Measurements from ENCODE around the gene DHRS3.
"Not testable (repeated sequence)": the region's sequence is repeated elsewhere in the genome, so short reads cannot be mapped to it uniquely, and the experiment has no call there.

DHRS3 gene, protein sequence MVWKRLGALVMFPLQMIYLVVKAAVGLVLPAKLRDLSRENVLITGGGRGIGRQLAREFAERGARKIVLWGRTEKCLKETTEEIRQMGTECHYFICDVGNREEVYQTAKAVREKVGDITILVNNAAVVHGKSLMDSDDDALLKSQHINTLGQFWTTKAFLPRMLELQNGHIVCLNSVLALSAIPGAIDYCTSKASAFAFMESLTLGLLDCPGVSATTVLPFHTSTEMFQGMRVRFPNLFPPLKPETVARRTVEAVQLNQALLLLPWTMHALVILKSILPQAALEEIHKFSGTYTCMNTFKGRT

DNA sequence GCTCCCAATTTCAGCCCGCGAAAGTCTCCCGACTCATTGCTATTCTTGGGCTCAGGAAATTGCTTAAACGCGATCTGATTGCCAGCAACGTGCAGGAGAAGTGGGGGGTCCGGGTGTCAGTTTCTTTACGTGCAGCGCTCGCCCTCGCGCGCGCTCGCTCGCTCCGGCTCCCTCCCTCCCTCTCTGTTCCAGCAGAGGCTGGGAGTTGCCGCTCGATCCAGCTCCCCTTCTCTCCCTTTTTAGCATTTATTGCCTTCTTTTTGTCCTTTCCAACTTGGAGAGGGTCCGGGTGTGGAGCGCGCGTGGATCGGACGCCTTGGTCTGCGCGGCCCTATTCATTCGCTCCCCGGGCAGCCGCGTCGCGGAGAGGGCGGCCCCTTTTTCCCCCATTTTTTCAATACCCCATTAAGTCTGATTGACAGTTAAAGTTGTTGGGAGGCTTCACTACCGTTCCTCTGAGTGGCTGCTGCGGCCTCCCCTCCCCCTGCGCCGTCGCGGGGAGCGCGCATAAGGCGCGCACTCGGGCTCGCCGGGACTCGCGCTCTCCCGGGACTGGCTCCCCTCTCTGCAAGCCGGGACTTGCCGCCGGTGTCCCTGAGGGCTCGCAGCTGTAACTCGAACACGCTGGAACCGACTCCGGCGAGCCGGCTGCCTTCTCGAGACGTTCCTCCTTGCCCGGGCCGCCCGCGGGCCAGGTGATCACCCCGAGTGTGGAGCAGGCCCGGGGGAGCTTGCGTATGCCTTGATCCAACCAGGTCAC, at the start of gene DHRS3:
DHRS3 (minus strand) TSS at position 310 of the 760 bp plus-strand sequence. CDS start 862 bp downstream, outside the sequence.
- peak; percentile 73 for DNase-seq

DNA sequence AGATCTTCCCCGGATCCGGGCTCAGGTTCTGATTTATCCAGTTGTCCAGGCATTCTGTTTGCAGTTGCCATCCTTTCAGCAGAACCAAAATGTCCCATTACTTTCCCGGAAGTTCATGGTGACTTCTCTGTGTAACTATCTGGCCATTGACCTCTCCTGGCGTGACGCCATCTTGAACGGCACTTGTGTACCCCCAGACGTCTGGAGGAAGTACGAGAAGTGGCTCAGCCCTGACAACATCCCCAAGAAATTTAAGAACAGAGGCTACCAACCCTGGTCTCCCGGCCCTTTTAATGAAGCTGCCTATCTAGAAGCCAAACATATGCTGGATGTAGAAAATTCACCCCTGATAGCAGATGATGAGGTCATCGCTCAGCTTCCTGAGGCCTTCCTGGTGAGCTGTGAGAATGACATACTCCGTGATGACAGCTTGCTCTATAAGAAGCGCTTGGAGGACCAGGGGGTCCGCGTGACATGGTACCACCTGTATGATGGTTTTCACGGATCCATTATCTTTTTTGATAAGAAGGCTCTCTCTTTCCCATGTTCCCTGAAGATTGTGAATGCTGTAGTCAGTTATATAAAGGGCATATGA, 48.2 kb upstream of the DHRS3 start:
- no peak for DNase-seq

DNA sequence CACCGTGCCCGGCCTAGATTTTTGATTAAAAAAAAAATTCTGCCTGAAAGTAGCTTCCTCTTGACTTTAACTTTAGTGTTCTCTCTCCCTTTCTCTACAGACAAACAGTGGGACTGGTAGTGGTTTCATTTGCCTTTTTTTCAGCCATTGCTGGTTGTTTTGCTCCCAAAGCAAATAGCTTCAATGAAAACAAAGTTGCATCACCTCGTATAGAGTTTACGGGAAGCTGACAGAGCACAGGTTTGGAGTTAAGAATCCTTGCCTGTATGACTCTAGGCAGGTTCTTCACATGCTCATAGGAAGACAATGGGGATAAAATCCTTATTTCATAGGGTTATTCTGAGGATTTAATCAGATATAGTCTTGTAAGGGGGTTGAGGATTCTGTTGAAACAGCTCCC, 47.5 kb upstream of the DHRS3 start:
- no peak for DNase-seq

DNA sequence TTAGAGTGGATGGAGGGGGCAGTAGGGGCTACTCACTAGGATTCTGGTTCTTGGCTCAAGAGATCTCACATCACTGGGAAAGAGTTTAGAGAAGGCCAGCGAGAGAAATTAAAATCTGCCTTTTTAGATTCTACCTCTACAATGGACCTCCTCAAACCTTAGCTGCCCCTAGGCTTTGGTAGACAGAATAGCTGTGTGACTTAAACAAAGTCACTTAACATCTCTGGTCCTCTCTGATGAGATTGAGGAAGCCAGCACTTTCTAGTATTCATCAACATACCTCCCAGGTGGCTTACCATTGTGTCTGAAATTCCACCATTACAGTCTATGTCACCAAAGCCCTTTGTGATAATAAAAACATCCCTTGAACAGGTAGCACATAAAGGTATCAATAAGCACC, 44.5 kb upstream of the DHRS3 start:
- no peak for DNase-seq

DNA sequence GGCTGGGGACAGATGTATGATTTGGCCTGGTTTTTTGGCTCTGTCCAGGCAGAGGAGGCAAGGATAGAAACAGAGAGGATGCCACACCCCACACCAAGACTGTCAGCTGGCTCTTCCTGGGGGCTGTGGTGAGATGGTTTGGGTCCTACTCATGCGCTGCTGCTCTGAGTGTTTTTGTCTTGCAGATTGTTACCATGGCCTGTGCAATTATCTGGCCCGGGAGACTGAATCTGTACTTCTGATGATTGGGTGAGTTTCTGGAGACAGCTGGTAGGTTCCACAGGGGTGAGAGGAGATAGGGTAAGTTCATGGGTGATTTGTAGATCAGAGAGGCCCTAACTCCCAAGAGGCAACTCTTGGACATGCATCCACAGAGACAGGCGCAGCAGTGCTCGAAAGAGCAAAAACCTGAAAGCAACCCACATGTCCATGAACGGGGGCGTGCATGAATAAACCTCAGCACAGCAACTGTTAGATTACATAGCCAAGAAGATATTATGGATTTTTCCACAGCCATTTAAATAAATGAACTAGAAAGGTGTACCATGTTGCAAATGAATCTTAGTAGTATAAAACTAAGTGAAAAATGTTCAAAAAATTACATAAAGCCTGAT, 43.7 kb upstream of the DHRS3 start:
- no peak for DNase-seq

DNA sequence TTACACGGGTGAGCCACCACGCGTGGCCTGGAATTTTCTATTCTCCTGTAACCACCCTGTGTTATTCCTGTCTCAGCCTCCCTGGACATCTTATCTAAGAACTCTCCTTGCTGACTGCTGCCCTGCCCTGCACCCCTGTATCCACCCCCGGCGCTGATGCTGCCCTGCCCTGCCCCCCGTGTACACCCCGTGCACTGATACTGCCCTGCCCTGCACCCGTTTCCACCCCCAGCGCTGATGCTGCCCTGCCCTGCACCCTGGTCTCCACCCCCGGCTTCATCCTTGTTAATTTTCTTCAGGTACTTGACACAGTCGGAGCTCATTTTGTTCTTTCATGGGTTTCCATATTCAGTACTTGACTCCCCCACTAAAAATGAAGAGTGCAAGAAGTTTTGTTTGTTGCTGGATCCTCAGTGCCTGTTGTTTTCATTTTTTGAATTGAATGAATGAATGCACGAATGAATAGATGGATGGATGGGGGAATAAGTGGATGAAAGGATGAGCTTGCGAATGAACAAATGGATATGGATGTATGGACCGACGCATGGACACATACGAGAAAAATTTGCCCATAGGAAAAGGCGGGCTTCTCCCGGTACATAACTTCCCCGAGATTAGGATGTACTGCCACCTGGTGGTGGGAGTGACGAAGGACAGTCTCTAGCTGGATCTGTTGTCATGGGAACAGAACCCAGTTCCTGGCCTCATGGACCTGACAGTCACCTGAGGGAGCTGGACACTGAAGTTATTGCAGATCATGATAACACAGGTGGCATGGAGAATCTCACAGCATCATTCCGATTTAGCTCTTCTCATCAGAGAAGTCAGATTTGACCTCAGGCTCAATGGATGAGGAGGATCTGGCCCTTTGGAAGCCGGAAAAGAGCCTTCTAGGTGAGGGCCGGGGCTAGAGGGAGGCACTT, 40.8 kb upstream of the DHRS3 start:
- DNase-seq = peak; percentile 83

DNA sequence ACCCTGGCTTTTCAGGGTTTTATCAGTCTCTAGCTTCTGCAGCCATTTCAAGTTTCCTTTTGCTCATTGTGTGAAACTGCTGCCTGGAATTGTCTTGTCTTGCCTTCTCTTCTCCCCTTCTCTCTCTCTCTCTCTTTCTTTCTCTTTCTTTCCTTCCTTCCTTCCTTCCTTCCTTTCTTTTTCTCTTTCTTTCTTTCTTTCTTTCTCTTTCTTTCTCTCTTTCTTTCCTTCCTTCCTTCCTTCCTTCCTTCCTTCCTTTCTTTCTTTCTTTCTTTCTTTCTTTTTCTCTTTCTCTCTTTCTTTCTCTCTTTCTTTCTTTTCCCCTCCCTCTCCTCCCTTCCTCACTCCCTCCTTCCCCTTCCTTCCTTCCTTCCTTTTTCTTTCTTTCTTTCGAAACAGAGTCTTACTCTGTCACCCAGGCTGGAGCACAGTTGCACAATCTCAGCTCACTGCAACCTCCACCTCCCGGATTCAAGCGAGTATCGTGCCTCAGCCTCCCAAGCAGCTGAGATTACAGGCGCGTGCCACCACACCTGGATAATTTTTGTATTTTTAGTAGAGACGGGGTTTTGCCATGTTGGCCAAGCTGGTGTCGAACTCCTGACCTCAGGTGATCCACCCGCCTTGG, 40.0 kb upstream of the DHRS3 start:
- DNase-seq = not testable (repeated sequence)

DNA sequence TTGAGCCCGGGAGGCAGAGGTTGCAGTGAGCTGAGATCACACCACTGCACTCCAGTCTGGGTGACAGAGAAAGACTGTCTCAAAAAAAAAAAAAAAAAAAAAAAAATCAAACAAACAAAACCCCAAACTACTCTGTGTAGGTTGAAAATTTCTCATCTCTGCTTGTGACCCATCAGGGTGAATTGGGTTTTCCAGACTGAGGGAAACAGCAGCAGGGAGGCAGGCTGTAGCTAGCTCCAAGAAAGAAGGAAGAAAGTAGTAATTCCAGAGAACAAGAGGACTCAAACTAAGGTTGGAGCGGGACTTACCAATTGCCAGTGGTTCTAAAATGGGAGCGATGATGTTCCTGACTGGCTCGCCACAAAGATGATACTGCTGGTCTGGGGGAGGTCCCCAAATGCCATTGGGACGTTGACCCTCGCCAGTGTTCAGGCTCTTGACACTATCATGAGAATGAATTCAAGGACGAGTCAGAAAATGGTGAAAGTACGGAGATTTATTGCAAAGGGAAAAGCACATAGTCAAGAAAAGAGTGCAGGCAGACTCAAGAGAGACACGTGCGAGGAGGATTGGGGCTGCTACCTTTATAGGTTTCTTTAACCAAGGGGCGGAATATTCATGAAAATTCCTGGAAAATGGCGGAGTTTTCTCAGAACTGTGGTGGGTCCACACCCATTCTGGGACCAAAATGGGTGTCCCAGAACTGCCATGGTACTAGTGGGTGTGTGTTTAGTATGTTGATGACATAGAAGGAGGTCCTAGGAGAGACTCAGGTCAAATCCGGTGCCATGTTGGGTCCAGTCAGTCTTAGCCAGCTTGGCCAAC, 39.3 kb upstream of the DHRS3 start:
- DNase-seq = no peak

DNA sequence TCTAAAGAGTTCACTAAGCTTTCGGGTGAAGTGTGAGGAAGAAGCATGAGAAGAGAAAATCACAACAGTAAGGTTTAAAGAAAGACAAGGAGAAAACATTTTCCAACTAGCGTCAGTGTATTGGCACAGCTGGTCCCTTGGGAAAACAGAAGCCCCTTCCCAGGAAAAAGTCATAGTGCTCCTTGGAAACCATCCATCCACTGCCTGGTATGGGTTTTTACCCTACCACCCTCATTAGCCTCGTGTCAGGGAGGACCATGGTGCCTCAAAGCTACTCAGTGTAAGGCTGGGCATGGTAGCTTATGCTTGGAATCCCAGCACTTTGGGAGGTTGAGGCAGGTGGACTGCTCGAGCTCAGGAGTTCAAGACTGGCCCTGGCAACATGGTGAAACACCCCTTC, 38.6 kb upstream of the DHRS3 start:
- DNase-seq = no peak

DNA sequence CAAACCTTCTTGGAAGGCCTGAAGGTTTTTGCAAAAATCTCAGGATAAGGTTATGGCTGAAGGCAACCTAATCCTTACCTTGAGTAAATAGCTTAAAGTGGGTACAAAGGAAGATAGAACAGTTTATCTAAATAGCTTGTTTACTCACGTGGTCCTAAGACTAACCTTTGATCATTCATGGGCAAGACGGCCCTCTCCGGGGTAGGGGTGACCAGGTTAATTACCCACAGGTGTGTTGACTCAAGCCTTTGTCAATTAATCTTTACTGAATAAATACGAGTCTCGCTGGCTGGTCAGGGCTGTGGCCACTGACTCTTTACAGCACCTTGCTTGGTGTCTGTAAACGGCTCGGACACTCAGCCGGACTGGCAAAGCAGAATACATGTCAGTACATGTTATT, 36.6 kb upstream of the DHRS3 start:
- no peak for DNase-seq

DNA sequence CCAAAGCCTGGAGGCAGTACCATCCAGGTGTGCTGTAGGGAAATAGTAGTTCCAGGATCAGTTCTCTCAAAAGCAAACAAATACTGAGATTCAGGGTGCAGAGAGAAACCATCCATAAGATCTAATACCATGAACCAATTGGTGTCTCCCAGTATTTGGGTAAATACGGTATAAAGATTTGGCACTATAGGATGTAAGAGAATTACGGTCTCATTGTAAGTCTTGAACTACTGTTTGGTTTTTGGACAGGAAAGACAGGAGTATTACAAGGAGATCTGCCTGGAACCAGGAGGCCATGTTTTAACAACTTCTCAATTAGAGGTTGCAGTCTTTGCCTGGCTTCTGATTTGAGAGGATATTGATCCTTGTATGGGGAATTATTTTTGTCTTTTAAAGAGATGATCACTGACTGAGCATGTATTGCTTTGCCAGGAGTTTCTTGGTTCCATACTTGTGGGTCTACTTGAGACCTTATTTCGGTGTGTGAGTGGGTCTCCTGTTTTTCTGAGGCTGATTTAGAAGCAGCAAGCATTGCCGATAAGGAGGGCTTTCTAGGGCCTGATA, 36.1 kb upstream of the DHRS3 start:
- DNase-seq = no peak

DNA sequence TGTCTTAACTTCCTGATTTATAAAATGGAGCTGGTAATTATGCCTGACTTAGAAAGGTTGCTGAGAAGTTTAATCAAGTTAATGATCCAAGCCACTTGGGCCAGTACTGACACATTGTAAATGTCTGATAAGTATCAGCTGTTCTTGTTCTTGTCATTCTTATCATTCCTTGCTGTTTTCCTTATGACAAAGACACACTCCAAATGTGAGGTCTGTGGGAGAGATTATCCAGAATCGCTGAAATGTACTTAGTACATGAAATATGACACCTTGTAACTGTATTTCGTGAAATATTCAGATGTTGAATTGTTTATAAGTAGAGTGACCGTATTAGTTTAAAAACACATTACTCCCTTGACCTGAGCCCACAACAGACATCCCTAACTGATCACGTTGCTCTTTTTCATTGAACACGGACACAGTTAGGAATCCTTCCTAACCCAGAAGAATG, 32.0 kb upstream of the DHRS3 start:
- no peak for DNase-seq

DNA sequence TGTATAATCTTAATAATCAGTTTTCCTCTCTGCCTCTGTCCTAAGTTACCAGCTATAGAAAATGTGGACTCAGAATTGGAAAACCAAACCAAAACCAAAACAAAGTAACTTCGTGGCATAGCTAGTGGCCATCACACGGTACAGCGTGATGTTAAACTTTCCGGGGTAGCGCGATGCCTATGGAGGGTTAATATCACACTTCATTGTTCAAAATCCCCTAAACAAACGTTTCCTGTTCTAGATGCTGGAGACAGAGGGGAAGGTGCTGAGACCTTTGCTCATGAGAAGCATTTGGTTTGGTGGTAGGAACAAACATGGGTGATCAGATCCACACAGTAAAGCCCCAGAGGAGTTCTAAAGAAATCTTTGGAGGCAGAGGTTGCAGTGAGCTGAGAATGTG, 30.7 kb upstream of the DHRS3 start:
- no peak for DNase-seq

DNA sequence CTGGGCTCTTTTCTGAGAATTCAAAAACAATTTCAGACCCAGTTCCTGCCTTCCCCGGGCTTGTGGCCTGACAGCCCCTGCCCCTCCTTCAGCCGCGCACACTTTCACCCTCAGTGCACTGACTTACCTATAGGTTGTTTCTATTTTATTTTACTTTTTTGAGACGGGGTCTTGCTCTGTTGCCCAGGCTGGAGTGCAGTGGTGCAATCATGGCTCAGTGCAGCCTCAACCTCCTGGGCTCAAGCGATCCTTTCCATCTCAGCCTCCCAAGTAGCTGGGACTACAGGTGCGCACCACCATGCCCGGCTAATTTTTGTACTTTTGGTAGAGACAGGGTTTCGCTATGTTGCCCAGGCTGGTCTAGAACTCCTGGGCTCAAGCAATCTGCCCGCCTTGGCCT, 27.4 kb upstream of the DHRS3 start:
- not testable (repeated sequence) for DNase-seq

DNA sequence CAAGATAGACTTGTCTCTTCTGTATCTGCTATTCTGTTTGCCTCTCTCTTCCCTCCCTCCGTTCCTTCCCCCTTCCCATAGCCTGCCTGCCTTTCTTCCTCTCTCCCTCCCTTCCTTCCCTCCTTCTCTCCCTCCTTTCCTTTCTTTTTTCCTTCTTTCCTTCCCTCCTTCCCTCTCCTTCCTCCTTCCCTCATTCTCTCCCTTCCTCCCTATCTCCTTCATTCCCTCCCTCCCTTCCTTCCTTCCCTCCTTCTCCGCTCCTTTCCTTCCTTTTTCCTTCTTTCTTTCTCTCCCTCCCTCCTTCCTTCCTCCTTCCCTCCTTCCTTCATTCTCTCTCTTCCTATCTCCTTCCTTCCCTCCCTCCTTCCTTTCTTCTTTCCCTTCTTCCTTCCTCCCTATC, 26.8 kb upstream of the DHRS3 start:
- no peak for DNase-seq

DNA sequence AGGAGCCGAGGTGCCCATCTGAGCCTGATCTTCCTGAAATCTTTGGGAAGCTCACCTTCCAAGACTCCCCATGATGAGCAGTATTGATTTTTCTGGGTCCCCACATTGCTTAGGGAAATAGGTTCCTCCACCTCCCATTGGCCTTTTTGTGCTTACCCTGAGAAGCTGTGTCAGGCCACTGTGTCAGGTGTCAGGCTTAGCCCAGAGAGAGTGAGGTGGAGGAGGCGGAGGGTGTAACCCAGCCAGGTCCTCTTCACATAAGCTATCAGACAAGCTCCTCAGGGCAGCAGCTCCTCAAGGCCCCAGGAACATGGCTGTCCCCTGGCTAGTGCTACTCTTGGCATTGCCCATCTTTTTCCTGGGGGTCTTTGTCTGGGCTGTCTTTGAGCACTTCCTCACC, 26.2 kb upstream of the DHRS3 start:
- no peak for DNase-seq

DNA sequence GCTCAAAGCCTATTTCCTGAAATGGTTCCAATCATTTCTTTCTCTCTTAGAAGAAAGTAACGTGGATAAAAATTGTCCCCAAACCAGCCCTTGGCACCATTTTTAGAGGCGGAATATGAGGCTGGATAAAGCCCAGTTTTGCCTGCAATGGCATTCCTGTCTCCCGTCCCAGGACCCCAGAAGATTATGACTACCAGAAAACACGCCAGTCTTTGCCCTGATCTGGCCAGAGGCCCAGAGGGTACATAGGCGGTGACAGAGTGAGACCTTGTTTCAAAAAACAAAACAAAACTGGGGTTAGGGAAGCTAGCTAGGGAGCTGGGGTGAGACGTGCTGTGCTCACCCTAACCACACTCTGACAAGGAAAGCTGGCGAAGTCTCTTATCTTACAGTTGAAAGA, 25.8 kb upstream of the DHRS3 start, which contains the start of gene AADACL4:
AADACL4 (plus strand) TSS at position 301 of the 400 bp plus-strand sequence. CDS start 462 bp downstream, outside the sequence.
- peak; percentile 29 for DNase-seq

DNA sequence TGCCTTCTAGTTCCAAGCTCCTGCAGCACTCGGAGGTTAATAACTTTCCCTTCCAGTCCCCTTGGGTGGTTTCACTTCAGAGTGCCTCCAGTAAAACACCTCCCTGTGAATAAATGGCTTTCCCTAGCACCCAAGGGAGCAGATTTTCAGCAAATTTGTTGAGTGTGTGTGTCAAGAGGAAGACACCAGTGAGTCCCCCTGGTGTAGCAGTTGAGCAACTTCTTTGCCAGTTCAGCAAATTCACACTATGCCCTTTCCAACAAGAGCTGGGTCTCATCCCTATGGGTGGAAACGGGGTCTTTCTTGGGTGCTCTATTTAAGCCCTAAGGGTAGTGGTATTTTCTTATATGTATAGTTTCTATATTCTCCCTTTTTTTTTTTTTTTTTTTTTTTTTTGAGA, 25.1 kb upstream of the DHRS3 start:
- no peak for DNase-seq

DNA sequence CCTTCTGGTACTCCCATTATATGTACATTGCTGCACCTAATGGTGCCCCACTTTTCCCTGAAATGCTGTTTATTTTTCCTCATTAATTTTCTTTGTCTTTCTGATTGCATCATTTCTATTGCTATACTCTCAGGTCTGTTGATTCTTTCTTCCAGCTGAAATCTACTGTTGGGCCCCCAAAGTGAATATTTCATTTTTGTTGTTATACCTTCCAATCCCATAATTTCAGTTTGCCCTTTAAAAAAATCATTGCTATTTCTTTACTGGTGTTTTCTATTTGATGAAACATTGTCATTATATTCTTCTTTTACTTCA, 22.9 kb upstream of the DHRS3 start:
- no peak for DNase-seq

DNA sequence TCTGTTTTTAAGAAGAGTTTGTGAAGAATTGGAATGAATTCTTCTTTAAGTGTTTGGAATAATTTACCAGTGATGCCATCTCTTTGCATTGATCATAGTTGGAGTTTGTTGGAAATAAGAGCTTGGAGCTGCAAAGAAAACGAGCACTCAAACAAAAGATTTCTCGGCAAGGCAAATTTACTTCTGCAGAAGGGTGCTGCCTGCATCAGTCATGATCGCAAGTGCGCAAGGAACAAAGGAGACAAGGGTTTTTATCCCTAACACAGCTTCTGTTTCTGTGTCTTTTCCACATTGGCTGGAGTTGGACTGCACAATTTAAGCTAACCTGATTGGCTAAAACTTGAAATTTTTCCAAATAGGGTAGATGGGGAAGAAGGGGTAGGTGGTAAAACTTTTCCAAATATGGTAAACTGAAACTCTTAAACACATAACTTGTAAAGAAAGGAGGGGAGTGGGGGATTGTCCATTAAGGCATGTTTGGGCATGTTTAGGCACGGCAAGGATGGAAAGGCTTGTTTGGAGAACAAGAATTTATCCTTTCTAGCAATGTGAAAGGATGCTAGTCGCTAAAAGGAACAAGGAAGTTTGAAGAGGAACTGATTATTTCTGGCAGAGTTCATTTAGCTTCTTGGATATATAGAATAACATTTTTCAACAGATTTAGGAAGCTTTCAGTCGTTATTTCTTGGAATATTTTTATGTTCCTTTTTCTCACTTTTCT, 22.4 kb upstream of the DHRS3 start:
- DNase-seq = peak; percentile 22

Measured in hematopoietic multipotent progenitor cell treated with erythropoietin and hydrocortisone succinate and interleukin-3 and kit ligand, for 4 days (in vitro differentiated cells).